Measurements from ENCODE around the gene CEP85. TPM values are rescaled to one million over a fixed set of nuclear protein-coding genes. Genes with fewer than 3 reads are reported as not detected.

The CEP85 gene, protein sequence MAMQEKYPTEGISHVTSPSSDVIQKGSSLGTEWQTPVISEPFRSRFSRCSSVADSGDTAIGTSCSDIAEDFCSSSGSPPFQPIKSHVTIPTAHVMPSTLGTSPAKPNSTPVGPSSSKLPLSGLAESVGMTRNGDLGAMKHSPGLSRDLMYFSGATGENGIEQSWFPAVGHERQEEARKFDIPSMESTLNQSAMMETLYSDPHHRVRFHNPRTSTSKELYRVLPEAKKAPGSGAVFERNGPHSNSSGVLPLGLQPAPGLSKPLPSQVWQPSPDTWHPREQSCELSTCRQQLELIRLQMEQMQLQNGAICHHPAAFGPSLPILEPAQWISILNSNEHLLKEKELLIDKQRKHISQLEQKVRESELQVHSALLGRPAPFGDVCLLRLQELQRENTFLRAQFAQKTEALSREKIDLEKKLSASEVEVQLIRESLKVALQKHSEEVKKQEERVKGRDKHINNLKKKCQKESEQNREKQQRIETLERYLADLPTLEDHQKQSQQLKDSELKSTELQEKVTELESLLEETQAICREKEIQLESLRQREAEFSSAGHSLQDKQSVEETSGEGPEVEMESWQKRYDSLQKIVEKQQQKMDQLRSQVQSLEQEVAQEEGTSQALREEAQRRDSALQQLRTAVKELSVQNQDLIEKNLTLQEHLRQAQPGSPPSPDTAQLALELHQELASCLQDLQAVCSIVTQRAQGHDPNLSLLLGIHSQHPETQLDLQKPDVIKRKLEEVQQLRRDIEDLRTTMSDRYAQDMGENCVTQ
- 10 to 100 TPM; 18.8 to 21.9 TPM for total RNA-seq
- 1 to 10 TPM; 3.9 to 9.8 (median 5.1) TPM for polyA plus RNA-seq
- 22.6 to 70.8 (median 62.4) reads per million in 6 experiments for total RNA-seq

- no peaks in the 10 kb centered on the region for H3K9me3 Mint-ChIP-seq
- no peaks in the 10 kb centered on the region for H3K27me3 Mint-ChIP-seq
- DNase-seq (peak; percentile 95 to 99 (median 98)), ATAC-seq (peak; percentile 89 to 92)
- POLR2A ChIA-PET: interaction anchor here (0.7 to 2.4 kb wide), 18 partner anchors 30 to 458 kb away, joined by 3 to 26 read pairs (median 4); partner anchors contain the start of genes CD52, HMGN2, PDIK1L and SH3BGRL3
- H3K4me1 Mint-ChIP-seq: peaks cover 19 to 40% (median 35%) of the 10 kb centered on the region in 4 donors
- peak within 1 kb of the TSS; percentile 80 to 98 (median 96) for H3K27ac Mint-ChIP-seq
- peak within 1 kb of the TSS; percentile 92 to 99 (median 98) for H3K4me3 Mint-ChIP-seq
- H3K36me3 Mint-ChIP-seq: no peaks in the 10 kb centered on the region
Observed at GRCh38 chr1:26233903-26234643, at the start of gene CEP85. TSS of gene CEP85 (plus strand) at chr1:26234200. CDS start at chr1:26239784, 5,584 bp downstream.

- POLR2A ChIA-PET: no interaction called here
- no peak for ATAC-seq
- no peak overlapping the region for H3K4me3 Mint-ChIP-seq
- no peak for DNase-seq
- no peaks in the 10 kb centered on the region for H3K27me3 Mint-ChIP-seq
- H3K27ac Mint-ChIP-seq: no peak overlapping the region
- peaks cover 0 to 1% (median 0%) of the 10 kb centered on the region in 4 donors for H3K4me1 Mint-ChIP-seq
- H3K36me3 Mint-ChIP-seq: peaks cover 0 to 4% (median 0%) of the 10 kb centered on the region in 3 donors
- no peaks in the 10 kb centered on the region for H3K9me3 Mint-ChIP-seq
Observed at GRCh38 chr1:26184883-26185282, 49.1 kb upstream of the CEP85 start.

- no peak overlapping the region for H3K4me3 Mint-ChIP-seq
- no peaks in the 10 kb centered on the region for H3K27me3 Mint-ChIP-seq
- peaks cover 6 to 12% (median 6%) of the 10 kb centered on the region in 4 donors for H3K4me1 Mint-ChIP-seq
- H3K27ac Mint-ChIP-seq: no peak overlapping the region
- H3K36me3 Mint-ChIP-seq: peaks cover 0 to 2% (median 0%) of the 10 kb centered on the region in 3 donors
- POLR2A ChIA-PET: no interaction called here
- ATAC-seq: no peak
- no peaks in the 10 kb centered on the region for H3K9me3 Mint-ChIP-seq
- DNase-seq: no peak
Observed at GRCh38 chr1:26187882-26188281, 46.1 kb upstream of the CEP85 start.

GRCh38 chr1:26188477-26188876 lies 45.5 kb upstream of the CEP85 start:
- no peaks in the 10 kb centered on the region for H3K27me3 Mint-ChIP-seq
- no peak for ATAC-seq
- peaks cover 6 to 12% (median 7%) of the 10 kb centered on the region in 4 donors for H3K4me1 Mint-ChIP-seq
- no peak overlapping the region for H3K4me3 Mint-ChIP-seq
- no peak for DNase-seq
- peaks cover 0 to 2% (median 0%) of the 10 kb centered on the region in 3 donors for H3K36me3 Mint-ChIP-seq
- no peaks in the 10 kb centered on the region for H3K9me3 Mint-ChIP-seq
- POLR2A ChIA-PET: no interaction called here
- H3K27ac Mint-ChIP-seq: no peak overlapping the region

GRCh38 chr1:26189331-26189730 lies 44.7 kb upstream of the CEP85 start:
- peaks cover 6 to 12% (median 8%) of the 10 kb centered on the region in 4 donors for H3K4me1 Mint-ChIP-seq
- H3K36me3 Mint-ChIP-seq: peaks cover 0 to 2% (median 0%) of the 10 kb centered on the region in 3 donors
- no peak overlapping the region for H3K27ac Mint-ChIP-seq
- H3K9me3 Mint-ChIP-seq: no peaks in the 10 kb centered on the region
- POLR2A ChIA-PET: interaction anchor here (0.7 kb wide), 1 partner anchor 178 kb away, joined by 3 read pairs; no protein-coding TSS in a partner anchor
- no peaks in the 10 kb centered on the region for H3K27me3 Mint-ChIP-seq
- DNase-seq: no peak
- no peak overlapping the region for H3K4me3 Mint-ChIP-seq
- ATAC-seq: no peak

DNA sequence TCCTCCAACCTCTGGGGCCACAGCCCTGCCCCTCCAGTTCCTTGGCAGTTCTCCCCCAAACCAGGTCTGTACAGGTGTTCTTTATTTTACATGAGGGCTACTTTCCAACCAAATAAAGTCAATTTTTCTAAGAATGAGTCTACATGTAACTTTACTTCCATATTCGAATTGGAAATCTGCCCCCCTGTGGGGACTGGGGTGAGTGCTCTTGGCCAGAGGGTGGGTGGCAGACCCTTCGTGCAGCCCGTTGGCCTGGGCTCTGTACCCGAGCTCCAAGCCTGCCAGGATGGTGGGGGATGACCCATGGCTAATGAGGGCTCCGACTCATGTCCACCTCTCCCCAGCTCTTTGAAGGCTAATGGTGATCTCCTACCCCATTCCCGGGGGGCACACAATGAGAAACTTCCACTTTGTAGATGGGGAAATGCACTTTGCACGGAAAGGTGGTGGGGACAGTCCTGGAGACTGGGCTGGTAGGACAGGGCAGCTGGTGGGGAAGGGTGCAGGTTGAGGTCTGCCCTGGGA lies 44.2 kb upstream of the CEP85 start:
- H3K27ac Mint-ChIP-seq: no peak overlapping the region
- POLR2A ChIA-PET: interaction anchor here (0.7 kb wide), 1 partner anchor 177 kb away, joined by 3 read pairs; no protein-coding TSS in a partner anchor
- H3K4me1 Mint-ChIP-seq: peaks cover 6 to 12% (median 8%) of the 10 kb centered on the region in 4 donors
- H3K4me3 Mint-ChIP-seq: no peak overlapping the region
- no peaks in the 10 kb centered on the region for H3K27me3 Mint-ChIP-seq
- no peaks in the 10 kb centered on the region for H3K9me3 Mint-ChIP-seq
- no peak for ATAC-seq
- no peak for DNase-seq
- H3K36me3 Mint-ChIP-seq: peaks cover 0 to 2% (median 0%) of the 10 kb centered on the region in 3 donors

DNA sequence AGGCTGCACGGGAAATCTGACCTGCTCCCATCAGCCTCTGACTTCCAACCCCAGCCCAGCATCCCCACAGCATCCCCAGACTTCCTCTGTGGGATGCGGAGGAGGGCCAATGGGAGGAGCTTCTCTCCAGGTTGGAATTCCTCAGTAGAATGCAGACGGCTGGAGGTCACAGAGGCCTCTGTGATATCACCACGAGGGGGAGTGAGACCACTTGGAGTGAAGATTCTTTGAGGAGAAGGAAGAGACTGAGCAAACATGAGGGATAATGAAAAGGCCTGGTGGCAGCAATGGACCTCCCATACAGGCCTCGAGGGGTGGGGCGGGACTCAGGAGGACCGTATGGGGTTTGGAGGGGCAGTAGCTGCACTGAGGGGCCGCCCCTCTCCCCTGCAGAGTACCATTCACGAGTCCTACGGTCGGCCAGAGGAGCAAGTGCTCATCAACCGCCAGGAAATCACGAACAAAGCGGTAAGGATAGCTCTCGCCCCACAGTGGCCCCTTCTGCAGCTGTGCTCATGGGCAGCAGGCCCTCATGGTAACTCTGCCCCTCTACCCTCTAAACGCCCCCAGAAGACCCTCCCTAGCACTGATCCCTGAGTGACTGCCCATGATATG lies 43.5 kb upstream of the CEP85 start, which contains the start of gene CATSPER4:
Gene CATSPER4, plus strand, starts transcription at position 230 of the 615 bp plus-strand sequence. Its CDS starts 26 bp downstream, at position 256.
- Mint-ChIP-seq H3K4me3 (peak within 1 kb of the TSS in 1 of 10 donors; percentile 19), H3K36me3 (peaks cover 0 to 2% (median 0%) of the 10 kb centered on the region in 3 donors), H3K4me1 (peaks cover 6 to 12% (median 8%) of the 10 kb centered on the region in 4 donors), H3K27me3 (no peaks in the 10 kb centered on the region), H3K27ac (peak within 1 kb of the TSS in 3 of 10 donors; percentile 6 to 84 (median 63)), H3K9me3 (no peaks in the 10 kb centered on the region)
- ATAC-seq (peak in 1 of 2 donors; percentile 44), DNase-seq (peak in 2 of 10 donors; percentile 15 to 19)
- POLR2A ChIA-PET: no interaction called here

DNA sequence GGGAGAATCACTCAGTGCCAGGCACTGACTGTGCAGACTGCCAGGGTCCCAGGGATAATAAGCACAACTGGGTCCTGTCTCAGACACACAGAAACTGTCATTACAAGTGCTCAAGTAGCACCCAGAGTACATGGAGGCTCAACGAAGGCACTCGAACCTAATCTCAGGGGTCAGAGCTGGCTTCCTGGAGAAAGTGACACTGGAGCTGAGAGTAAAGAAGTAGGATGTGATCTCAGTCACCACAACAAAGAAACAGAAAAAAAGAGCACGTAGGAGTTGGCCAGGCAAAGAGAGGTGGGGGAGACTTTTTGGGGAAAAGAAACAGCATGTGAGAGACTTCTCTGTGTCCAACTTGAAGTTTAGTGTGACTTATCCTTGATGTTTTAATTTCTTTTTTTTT lies 42.3 kb upstream of the CEP85 start:
- H3K4me1 Mint-ChIP-seq: peaks cover 6 to 12% (median 8%) of the 10 kb centered on the region in 4 donors
- H3K27ac Mint-ChIP-seq: peak overlapping the region in 6 of 10 donors; percentile 6 to 84 (median 52)
- DNase-seq (no peak), ATAC-seq (no peak)
- no peaks in the 10 kb centered on the region for H3K27me3 Mint-ChIP-seq
- H3K4me3 Mint-ChIP-seq: peak overlapping the region in 1 of 10 donors; percentile 19
- POLR2A ChIA-PET: interaction anchor here (0.6 to 0.7 kb wide), 2 partner anchors 21 to 232 kb away, joined by 4 to 5 read pairs; no protein-coding TSS in a partner anchor
- no peaks in the 10 kb centered on the region for H3K9me3 Mint-ChIP-seq
- H3K36me3 Mint-ChIP-seq: peaks cover 0 to 2% (median 0%) of the 10 kb centered on the region in 3 donors

GRCh38 chr1:26195805-26196204 lies 38.2 kb upstream of the CEP85 start:
- POLR2A ChIA-PET: interaction anchor here (0.7 kb wide), 1 partner anchor 102 kb away, joined by 5 read pairs; no protein-coding TSS in a partner anchor

GRCh38 chr1:26197301-26197700 lies 36.7 kb upstream of the CEP85 start:
- no peak for ATAC-seq
- peaks cover 0 to 22% (median 16%) of the 10 kb centered on the region in 4 donors for H3K4me1 Mint-ChIP-seq
- H3K36me3 Mint-ChIP-seq: no peaks in the 10 kb centered on the region
- POLR2A ChIA-PET: interaction anchor here (0.6 to 0.8 kb wide), 3 partner anchors 18 to 653 kb away, joined by 3 to 5 read pairs (median 4); no protein-coding TSS in a partner anchor
- peak overlapping the region in 1 of 10 donors; percentile 50 for H3K27ac Mint-ChIP-seq
- peaks cover 0 to 1% (median 0%) of the 10 kb centered on the region in 5 donors for H3K27me3 Mint-ChIP-seq
- H3K4me3 Mint-ChIP-seq: no peak overlapping the region
- H3K9me3 Mint-ChIP-seq: no peaks in the 10 kb centered on the region
- DNase-seq: no peak

More at GRCh38 chr1:26195805-26196204, 38.2 kb upstream of the CEP85 start:
- no peak for ATAC-seq
- DNase-seq: no peak
- H3K36me3 Mint-ChIP-seq: no peaks in the 10 kb centered on the region
- H3K4me1 Mint-ChIP-seq: peaks cover 6 to 18% (median 10%) of the 10 kb centered on the region in 4 donors
- peaks cover 0 to 1% (median 0%) of the 10 kb centered on the region in 5 donors for H3K27me3 Mint-ChIP-seq
- H3K9me3 Mint-ChIP-seq: no peaks in the 10 kb centered on the region
- no peak overlapping the region for H3K27ac Mint-ChIP-seq
- no peak overlapping the region for H3K4me3 Mint-ChIP-seq

GRCh38 chr1:26197813-26198212 lies 36.2 kb upstream of the CEP85 start:
- Mint-ChIP-seq H3K36me3 (no peaks in the 10 kb centered on the region), H3K27me3 (peaks cover 0 to 1% (median 0%) of the 10 kb centered on the region in 5 donors), H3K4me1 (peaks cover 3 to 27% (median 21%) of the 10 kb centered on the region in 4 donors), H3K9me3 (no peaks in the 10 kb centered on the region), H3K27ac (no peak overlapping the region), H3K4me3 (peak overlapping the region in 1 of 10 donors; percentile 12)
- POLR2A ChIA-PET: no interaction called here
- no peak for DNase-seq
- ATAC-seq: no peak

Measured in naive thymus-derived CD8-positive, alpha-beta T cell (primary cell).